IMR-90 (cell line): Measurements from ENCODE around the gene SCARB1. TPM values are rescaled to one million over a fixed set of nuclear protein-coding genes. Genes with fewer than 3 reads are reported as not detected.

Experiments used
- ATAC-seq: fragments of 200-7000 bp; cut with Tn5 transposase; 2 replicates; pipeline ENCODE4 v1.9.1; 2020; ENCODE audit warnings: low read depth, mild to moderate bottlenecking, moderate library complexity
- BruUV-seq: library from RNA; stranded (reverse); fragments of 400-500 nt; replicated peaks from 2 replicates; lab custom pipeline; 2021; lab: Mats Ljungman, UMichigan
- CTCF ChIA-PET: fragments of 300-600 bp; formaldehyde crosslinking; extraction: SDS; loops from one replicate; lab custom pipeline; 2021; ENCODE audit warnings: antibody characterized with exemption; lab: Yijun Ruan, JAX
- POLR2A ChIA-PET: fragments of 300-600 bp; sonication (Branson Sonifier 250); formaldehyde crosslinking; loops from one replicate; lab custom pipeline; 2022; ENCODE audit warnings: antibody characterized with exemption; ENCODE audit not compliant: unreplicated experiment; lab: Charles Lee
- DNase-seq: peaks from one replicate; pipeline ENCODE4 v3.0.0; 2013
- H2AFZ ChIP-seq: replicated peaks from 2 replicates; pipeline ENCODE3; 2013; ENCODE audit warnings: low read length, mild to moderate bottlenecking; ENCODE audit not compliant: poor library complexity
- H2AK5ac ChIP-seq: 2 replicates; pipeline ENCODE4 v1.6.1; 2013; ENCODE audit warnings: low read depth, low read length, inconsistent platforms
- H2AK9ac ChIP-seq: replicated peaks from 2 replicates; pipeline ENCODE3; 2013; ENCODE audit warnings: mild to moderate bottlenecking, low read depth, low read length, moderate library complexity; ENCODE audit not compliant: poor library complexity
- H2BK120ac ChIP-seq: 2 replicates; pipeline ENCODE4 v1.6.1; 2013; ENCODE audit warnings: low read depth, low read length, inconsistent platforms
- H2BK15ac ChIP-seq: 3 replicates; pipeline ENCODE4 v1.6.1; 2013; ENCODE audit warnings: low read depth, low read length, inconsistent platforms
- H2BK20ac ChIP-seq: 2 replicates; pipeline ENCODE4 v1.6.1; 2013; ENCODE audit warnings: low read depth, mild to moderate bottlenecking, inconsistent platforms, low read length, moderate library complexity
- H2BK5ac ChIP-seq: 2 replicates; pipeline ENCODE4 v1.6.1; 2013; ENCODE audit warnings: mild to moderate bottlenecking, low read depth, low read length, inconsistent platforms; ENCODE audit not compliant: poor library complexity, severe bottlenecking
- H3K14ac ChIP-seq: replicated peaks from 2 replicates; pipeline ENCODE4 v1.6.1; 2013; ENCODE audit warnings: low read depth, low read length, inconsistent platforms
- H3K18ac ChIP-seq: 2 replicates; pipeline ENCODE4 v1.6.1; 2013; ENCODE audit warnings: low read depth, low read length, control low read depth
- H3K23ac ChIP-seq: 2 replicates; pipeline ENCODE4 v1.6.1; 2013; ENCODE audit warnings: low read depth, low read length, inconsistent platforms
- H3K27ac ChIP-seq: 2 replicates; pipeline ENCODE4 v1.5.1; 2013; ENCODE audit warnings: mild to moderate bottlenecking, control low read depth, low read length; ENCODE audit not compliant: insufficient read depth
- H3K27me3 ChIP-seq: 2 replicates; pipeline ENCODE4 v1.6.1; 2013; ENCODE audit warnings: low read length; ENCODE audit not compliant: control insufficient read depth, insufficient read depth
- H3K36me3 ChIP-seq: 2 replicates; pipeline ENCODE4 v1.6.1; 2013; ENCODE audit warnings: low read length, mixed read lengths; ENCODE audit not compliant: control insufficient read depth, insufficient read depth
- H3K4ac ChIP-seq: 2 replicates; pipeline ENCODE4 v1.6.1; 2013; ENCODE audit warnings: low read depth, low read length, inconsistent platforms
- H3K4me1 ChIP-seq: 2 replicates; pipeline ENCODE4 v1.6.1; 2013; ENCODE audit warnings: low read length, mixed read lengths; ENCODE audit not compliant: control insufficient read depth, insufficient read depth
- H3K4me2 ChIP-seq: 2 replicates; pipeline ENCODE4 v1.6.1; 2013; ENCODE audit warnings: low read depth, mild to moderate bottlenecking, control low read depth, low read length, moderate library complexity
- H3K4me3 ChIP-seq: 2 replicates; pipeline ENCODE4 v1.5.1; 2013; ENCODE audit warnings: low read depth, mild to moderate bottlenecking, control low read depth, low read length, moderate library complexity; ENCODE audit not compliant: insufficient read depth
- H3K56ac ChIP-seq: 2 replicates; pipeline ENCODE4 v1.6.1; 2013; ENCODE audit warnings: low read length, inconsistent platforms; ENCODE audit not compliant: insufficient read depth; ENCODE audit errors: extremely low read depth
- H3K79me1 ChIP-seq, 2 experiments: 2 replicates each; pipeline ENCODE4 v1.6.1; 2013; ENCODE audit warnings: low read length in 2 of 2, inconsistent platforms in 1 of 2, low read depth in 1 of 2
- H3K9ac ChIP-seq: 2 replicates; pipeline ENCODE4 v1.6.1; 2013; ENCODE audit warnings: low read depth, low read length, control low read depth
- H3K9me1 ChIP-seq: 2 replicates; pipeline ENCODE4 v1.6.1; 2013; ENCODE audit warnings: low read length, inconsistent platforms; ENCODE audit not compliant: insufficient read depth
- H3K9me3 ChIP-seq: 2 replicates; pipeline ENCODE4 v1.6.1; 2013; ENCODE audit warnings: low read length; ENCODE audit not compliant: control insufficient read depth, insufficient read depth
- H4K20me1 ChIP-seq: 2 replicates; pipeline ENCODE4 v1.6.1; 2013; ENCODE audit warnings: low read length, inconsistent platforms; ENCODE audit not compliant: insufficient read depth
- H4K5ac ChIP-seq: 2 replicates; pipeline ENCODE4 v1.6.1; 2013; ENCODE audit warnings: mild to moderate bottlenecking, low read depth, low read length, control low read depth
- H4K8ac ChIP-seq, 2 experiments: 2 replicates each; pipeline ENCODE4 v1.6.1; 2013; ENCODE audit warnings: low read depth in 2 of 2, low read length in 2 of 2, control low read depth in 1 of 2, inconsistent platforms in 1 of 2
- H4K91ac ChIP-seq: 2 replicates; pipeline ENCODE4 v1.6.1; 2013; ENCODE audit warnings: low read depth, low read length, inconsistent platforms; ENCODE audit not compliant: insufficient read depth
- NFE2L2 ChIP-seq: fragments of 150-350 bp; IDR thresholded peaks from 2 replicates; pipeline ENCODE4 v1.6.1; 2016; ENCODE audit warnings: low read depth, mild to moderate bottlenecking, low read length
- RFX5 ChIP-seq: IDR thresholded peaks from 2 replicates; pipeline ENCODE4 v1.8.0; 2012; ENCODE audit warnings: low read depth, mild to moderate bottlenecking, low read length, moderate library complexity
- WGBS, 2 experiments: methylation state at CpG; one replicate each; pipeline versions ENCODE4 v1.1.5 to v1.1.7; 2013; ENCODE audit warnings: missing lambda C conversion rate in 2 of 2; ENCODE audit not compliant: insufficient read length in 1 of 2; ENCODE audit errors: extremely low coverage in 2 of 2; 5-methylcytosine and 5-hydroxymethylcytosine counted together
- dilution Hi-C: fragments of 300-500 bp; cut with HindIII; formaldehyde crosslinking; loops from one replicate; pipeline ENCODE4 v1.14.3; 2018; ENCODE audit warnings: low sequenced_read_pairs; ENCODE audit not compliant: unreplicated experiment
- in situ Hi-C: fragments of 300-500 bp; cut with MboI; formaldehyde crosslinking; loops from 3 replicates; pipeline ENCODE4 v1.14.3; 2019; ENCODE audit warnings: low sequenced_read_pairs, inconsistent platforms, mixed read lengths
- intact Hi-C: fragments of 100-400 bp; cut with micrococcal nuclease; formaldehyde crosslinking; loops from 2 replicates; pipeline ENCODE4 v1.10.0; 2022
- polyA plus RNA-seq, 3 experiments: library from polyadenylated mRNA; depleted of rRNA; stranded (reverse); fragments of >200 nt; gene quantifications; 2 replicates each; pipeline ENCODE4 v1.2.3, GENCODE V29; 2012; ENCODE audit warnings: low replicate concordance in 1 of 3
- total RNA-seq: library from RNA; depleted of rRNA; stranded (reverse); fragments of >200 nt; gene quantifications from 2 replicates; pipeline ENCODE4 v1.2.3, GENCODE V29; 2012

The SCARB1 gene
- total and polyA plus RNA-seq, 2 of the 4 experiments (the other 2 are of a cell fraction): 3.0 to 24.8 TPM

- dilution Hi-C loops: no loop called here
- no peak overlapping the region for H2AFZ ChIP-seq
- ChIA-PET POLR2A (no interaction called here), CTCF (no interaction called here)
- H2BK120ac ChIP-seq: no peak overlapping the region
- H3K4me3 ChIP-seq: no peak overlapping the region
- no peak overlapping the region for H2AK5ac ChIP-seq
- no peak for ATAC-seq
- no peak for DNase-seq
- H4K91ac ChIP-seq: no peak overlapping the region
- no peaks in the 10 kb centered on the region for H4K20me1 ChIP-seq
- H2AK9ac ChIP-seq: no peak overlapping the region
- H2BK15ac ChIP-seq: no peak overlapping the region
- no peaks in the 10 kb centered on the region; the same call in 1 of the 2 replicates for H3K4me1 ChIP-seq
- no peak overlapping the region for H3K4me2 ChIP-seq
- 92% methylated on average over 2 of the region's 3 CpGs; no CpG with 5 or more reads in 1 of the 2 experiments for WGBS, 2 experiments
- H3K4ac ChIP-seq: no peak overlapping the region
- no peak overlapping the region for H2BK5ac ChIP-seq
- no peaks in the 10 kb centered on the region for H3K79me1 ChIP-seq
- no peak overlapping the region for H4K8ac ChIP-seq
- H2BK20ac ChIP-seq: no peak overlapping the region
- in situ Hi-C loops: no loop called here
- no peak overlapping the region for H3K18ac ChIP-seq
- no peak overlapping the region for H3K56ac ChIP-seq
- H3K9me3 ChIP-seq: no peaks in the 10 kb centered on the region
- no peak overlapping the region for H3K9ac ChIP-seq
- TF ChIP-seq NFE2L2: no peak
- TF ChIP-seq RFX5: no peak
- intact Hi-C loops: no loop called here
- BruUV-seq: no TSS peak
- no peak overlapping the region for H3K14ac ChIP-seq
- H4K5ac ChIP-seq: no peak overlapping the region
- H3K27ac ChIP-seq: no peak overlapping the region
- no peak overlapping the region for H3K23ac ChIP-seq
- no peaks in the 10 kb centered on the region for H3K27me3 ChIP-seq
- peaks cover 11% of the 10 kb centered on the region for H3K9me1 ChIP-seq
- H3K36me3 ChIP-seq: no peaks in the 10 kb centered on the region; the same call in 1 of the 2 replicates
These were observed 58.6 kb downstream of the SCARB1 start for GRCh38 chr12:124805050-124805449.
